HG03196 (cell line): ENCODE measurements around the gene SORBS2.

Experiments used
- ATAC-seq: cut with Tn5 transposase; IDR thresholded peaks from one replicate; pipeline ENCODE4 v1.9.1; 2021; ENCODE audit not compliant: unreplicated experiment

Gene SORBS2

DNA sequence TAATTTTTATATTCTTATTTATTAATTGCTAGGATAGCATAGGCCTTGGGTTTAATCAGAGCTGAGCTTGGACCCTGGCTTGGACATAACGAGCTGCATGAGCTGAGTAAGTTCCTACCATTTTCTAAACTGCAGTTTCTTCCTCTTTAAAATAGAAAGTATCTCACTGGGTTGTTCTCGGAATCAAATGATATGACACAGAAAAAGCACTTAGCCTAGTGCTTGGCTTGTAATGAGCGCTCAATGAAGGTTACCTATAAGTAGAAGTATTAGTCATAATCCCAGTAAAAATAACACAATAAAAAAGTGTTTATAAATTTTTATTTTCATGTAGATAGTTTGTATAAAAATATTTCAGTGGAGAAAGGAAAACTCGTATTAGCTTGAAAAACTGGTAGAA lies 163.4 kb downstream of the SORBS2 start:
- ATAC-seq = no peak

DNA sequence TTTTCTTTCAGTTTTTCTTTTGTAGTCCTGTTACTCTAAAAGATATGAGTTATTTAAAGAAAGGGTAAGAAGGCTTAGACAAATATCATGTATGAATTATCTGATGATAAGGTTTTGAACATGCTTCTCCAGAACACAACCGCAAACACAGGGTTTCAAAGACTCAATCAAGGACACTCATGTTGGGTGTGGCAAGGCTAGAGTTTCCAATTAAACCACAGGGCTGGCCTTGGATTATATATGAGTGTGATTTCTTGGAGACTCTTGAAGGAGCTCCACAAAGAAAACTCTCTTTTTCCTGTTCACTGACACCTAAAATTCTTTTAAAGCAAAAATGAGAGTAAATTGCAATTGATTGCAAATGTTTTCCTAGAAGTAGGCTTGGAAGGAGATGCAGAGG lies 166.6 kb downstream of the SORBS2 start:
- ATAC-seq = no peak

DNA sequence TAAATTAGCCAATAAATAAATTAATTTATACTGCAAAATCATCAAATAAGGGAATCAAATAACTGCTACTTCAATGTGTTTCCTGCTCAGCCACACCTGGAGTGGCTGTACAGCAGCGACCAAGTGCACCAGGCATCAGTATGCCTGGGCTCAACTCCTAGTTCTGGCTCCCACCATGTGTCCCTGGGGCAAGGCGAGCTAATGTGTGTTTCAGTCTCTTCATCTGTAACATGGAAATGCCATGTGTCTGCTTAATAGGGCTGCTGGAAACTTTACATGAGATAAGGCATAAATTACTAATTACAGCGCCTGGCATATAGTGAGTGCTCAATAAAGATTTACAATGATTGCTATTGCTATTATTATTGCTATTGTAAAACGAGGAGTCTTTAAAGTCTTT lies 167.6 kb downstream of the SORBS2 start:
- no peak for ATAC-seq

DNA sequence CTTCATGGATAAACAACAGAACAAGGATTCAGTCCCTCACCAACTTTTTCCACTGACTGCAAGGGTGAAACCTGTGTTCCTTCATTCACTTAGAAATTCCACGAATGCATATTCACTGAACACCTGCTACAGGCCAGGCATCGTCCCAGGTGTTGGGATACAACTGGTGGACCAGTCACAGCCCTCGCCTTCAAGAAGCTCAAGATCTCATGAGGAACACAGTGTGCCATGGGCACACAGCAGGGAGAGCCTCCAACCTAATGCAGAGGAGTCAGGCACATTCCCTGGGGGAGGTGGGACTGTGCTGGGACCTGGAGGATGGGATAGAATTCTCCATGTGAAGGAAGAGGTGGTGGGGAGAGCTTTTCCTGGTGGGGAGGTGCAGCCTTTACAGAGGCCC lies 169.1 kb downstream of the SORBS2 start:
- ATAC-seq = no peak

DNA sequence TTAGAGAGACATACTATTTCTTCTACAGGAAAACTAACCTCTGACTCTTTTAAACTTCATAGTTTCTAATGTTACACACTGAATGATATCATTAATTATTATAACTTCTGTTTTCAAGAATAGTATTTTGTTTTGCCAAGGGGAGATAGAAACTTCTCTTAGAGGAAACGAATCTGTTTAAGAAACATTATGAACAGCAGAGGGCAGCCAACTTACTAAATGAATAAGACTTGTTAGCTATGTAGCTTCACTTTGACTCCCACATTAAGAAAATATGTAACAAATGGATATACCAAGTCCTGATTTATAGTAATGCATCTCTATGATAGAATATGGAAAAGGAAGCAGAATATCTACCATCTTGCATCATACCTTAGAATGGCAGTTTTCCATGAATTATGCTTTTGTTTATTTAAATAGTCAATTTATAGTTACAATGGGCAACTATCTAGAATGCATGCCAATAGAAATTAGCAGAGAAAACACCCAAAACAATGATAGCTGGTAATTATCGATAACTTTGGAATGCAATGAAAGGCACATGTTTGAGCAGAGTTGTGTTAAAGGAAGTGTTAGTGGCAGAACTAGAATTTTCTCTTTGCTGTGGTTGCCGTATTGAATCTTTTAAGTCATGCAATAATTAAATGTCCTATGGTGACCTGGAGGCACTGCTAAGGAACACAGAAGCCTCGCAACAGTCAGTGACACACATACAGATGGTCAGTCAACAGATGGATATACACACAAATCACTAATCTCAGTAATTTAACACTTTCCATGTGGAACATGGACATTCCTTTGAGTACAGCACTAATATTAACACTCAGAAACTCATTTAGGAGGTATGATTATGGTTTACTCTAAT lies 171.0 kb downstream of the SORBS2 start:
- no peak for ATAC-seq

DNA sequence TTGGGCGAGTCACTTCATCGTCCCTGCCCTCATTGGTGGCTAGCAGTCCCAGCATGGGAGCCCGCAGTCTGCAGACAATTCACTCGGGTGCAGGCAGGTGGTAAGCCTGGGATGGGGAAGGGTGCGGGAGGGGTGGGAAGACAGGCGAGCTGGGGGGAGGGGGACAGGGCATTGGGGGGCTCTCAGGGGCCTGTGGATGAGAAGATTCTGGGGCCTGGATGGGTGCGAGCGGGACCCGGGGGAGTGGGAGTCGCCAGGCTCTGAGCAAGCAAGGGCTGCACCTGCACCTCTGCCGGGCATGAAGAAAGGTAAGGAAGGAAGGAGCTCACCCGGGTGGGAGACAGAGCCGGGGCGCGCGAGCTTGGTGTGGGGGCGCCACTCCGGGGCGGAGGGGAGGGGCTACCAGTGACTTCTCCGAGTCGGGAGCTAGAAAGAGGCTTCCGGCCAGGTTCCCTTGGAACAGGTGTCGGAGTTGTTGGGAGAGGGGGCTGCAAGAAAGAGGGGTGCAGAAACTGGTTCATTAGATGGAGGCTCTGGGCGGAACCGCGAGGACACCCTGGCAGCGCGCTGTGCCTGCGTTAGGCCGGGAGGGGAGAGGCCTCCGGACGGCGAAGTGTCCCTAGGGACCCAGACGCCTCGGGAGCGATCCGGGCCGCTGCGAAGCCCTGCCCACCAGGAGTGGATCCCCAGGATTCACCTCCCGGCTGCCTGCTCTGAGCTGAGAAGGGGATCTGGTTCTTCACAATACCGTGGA lies 173.3 kb downstream of the SORBS2 start:
- no peak for ATAC-seq

DNA sequence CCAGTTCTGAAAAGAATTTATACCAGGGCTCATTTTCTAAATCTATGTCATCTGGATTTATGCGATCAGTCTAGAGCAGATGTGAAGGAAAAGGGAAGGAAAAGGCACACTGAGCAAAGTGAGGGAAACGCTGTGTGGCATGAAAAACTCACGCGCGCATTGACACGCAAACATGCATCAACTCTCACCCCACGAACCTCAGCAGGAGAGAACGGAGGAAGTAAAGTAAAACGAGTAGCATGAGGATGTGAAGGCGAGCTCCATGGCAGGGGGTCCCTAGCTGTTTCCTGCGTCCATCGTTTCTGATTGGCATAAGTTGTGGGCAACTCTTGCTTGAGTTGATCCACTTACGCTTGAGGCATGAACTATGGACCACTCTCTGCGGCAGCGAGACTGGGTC lies 173.9 kb downstream of the SORBS2 start:
- no peak for ATAC-seq

DNA sequence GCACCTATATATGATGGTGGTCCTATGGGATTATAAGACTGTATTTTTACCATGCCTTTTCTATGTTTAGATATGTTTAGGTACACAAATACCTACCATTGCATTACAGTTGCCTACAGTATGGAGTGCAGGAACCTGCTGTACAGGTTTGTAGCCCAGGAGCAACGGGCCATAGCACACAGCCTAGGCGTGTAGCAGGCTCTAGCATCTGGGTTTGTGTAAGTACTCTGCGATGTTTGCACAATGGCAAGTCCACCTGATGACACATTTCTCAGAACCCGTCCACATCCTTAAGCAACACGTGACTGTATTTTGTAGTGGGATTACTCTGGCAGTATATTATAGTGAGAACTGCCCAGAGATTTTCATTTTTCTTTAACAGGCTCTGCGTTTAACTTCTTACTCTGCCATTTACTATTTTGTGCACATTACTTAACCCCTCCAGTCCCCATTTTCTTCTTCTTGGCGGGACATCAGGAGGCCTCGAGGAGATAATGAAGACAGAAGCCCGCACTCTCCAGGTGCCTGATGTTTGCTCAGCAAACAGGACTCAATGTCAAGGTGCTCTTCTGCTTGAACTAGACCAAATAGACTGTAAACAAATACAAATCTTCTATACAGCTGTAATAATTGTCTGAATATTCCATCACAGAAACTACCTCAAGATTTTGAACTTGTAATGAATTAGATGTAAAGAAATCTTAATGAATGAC lies 174.7 kb downstream of the SORBS2 start:
- ATAC-seq = no peak

DNA sequence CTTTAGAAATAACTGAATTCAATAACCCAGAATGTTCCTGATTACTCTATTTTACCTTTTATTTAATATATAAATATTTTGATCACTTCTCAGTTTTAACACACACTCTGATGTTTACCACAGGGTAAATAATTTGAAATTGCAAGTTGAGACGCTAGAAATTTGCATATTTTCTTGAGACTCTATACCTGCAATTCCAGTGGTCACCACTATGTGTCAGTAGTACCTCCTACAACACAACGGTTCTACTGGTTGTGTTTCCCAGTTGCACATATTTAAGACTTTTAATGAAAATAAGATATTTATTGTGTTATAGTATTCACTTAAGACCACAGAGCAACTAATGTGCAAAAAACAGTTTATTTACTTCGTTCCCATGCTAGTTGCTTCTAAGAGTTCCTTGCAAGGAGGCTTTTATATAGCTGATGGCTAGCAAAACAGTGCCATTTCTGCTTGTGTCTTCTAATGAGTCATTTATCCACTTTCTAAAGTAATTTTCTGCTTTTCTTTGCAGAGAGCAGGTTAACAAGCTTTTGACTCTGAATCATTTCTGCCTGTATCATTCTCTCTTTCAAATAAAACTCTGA lies 177.8 kb downstream of the SORBS2 start:
- ATAC-seq = no peak

DNA sequence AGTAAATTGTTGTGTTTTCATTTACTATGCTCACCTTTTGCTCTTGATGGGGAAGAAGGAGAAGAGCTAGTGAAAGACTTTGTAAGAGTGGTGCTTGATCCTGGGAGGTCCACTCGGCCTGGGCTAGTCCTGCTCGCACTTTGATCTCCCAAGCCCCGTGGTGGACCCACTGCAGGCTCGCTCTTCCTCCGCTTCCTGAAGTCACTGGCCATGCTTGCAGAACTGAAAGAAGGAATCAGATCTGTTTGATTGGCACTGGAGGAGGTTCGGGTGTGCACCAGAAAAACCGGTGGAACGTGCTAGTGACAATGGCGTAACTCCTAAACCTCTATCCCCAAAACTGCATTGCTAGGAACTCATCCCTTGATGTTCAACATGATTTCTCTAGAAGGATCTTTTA lies 185.2 kb downstream of the SORBS2 start:
- no peak for ATAC-seq

DNA sequence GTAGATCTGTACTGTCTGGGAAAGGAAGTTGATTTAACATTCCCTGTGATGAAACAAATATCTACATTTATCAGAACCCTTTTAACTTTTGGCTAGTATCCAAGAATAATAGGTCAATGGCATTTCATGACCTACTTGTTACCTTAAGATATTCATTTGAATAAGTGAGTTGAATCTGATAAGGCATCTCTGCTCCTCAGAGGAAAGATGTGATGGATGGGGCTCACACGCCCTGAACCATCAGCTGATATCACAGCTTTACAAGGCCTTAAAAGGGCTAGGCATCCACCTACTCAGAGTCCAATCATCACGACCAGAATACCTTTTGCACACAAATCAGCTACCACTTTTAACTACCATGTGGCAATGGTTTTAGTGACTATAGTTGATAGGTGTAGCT lies 186.5 kb downstream of the SORBS2 start:
- ATAC-seq = no peak

DNA sequence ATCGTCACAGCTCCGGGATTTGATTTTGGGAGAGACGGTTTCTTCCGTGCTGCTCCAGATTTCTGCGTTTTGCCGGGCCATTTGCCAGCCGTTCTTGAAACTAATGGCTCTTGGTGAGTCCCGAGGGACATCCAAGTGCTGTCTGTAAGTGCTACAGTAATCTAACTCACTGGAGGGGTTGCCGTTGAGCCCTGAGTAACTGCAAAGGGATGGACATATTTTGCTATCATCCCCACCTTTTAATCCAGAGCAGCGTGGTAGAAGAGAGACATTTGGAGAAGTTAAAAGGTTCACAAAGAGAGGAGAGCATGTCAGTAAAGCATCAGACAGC lies 187.8 kb downstream of the SORBS2 start:
- no peak for ATAC-seq

DNA sequence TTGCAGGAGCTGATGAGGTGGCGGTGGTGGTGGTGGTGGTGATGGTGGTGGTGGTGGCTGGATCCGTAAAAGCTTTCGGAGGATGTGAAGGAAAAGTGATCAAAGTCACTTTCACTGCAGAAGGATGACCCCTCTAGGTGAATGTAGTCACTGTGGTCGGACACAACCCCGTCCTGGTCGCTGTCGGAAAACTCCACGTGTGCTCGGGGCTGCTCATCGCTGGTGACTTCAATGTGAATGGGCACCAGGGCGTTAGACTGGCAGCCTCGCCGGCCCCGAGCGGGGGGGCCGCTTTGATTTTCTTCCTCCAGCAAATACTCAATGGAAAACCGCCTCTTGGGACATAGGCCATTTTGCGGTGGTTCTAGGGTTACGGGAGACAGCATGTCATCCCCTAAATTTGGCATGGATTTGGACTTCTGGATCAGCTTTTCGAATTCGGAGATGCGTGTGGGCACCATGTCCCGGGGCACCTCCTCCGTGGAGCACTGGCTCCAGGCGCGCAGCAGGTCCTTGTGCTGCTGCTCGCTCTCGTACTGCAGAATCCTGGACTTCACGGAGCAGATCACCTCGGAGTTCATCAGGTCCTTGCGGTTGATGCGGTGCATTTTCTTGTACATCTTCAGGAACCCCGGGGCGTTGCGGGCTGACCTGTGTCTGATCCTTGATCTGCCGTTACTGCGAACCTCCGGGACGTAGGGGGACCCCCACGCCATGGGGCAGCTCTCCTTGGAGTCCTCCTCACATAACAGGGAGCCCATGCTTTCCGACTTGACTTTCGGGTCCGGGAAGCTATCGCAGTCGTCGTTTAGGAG lies 188.3 kb downstream of the SORBS2 start:
- no peak for ATAC-seq

DNA sequence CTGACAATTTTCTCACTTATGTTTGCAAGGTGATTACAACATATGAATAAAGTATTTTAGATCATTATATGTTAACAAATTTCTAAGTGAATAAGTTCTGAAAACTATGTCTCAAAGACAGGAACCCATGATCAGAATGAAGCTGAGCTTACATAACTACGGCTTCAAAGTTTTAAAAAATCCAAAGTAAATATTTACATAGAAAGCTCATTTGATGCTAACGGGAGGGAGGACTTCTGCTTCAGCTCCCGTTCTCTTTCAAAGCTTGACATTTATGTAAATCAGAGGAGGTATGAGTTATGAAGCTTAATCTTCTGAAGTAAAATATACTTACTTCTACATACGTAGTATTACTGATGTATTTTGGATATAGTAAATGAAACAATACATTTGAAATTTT lies 203.8 kb downstream of the SORBS2 start:
- ATAC-seq = no peak

DNA sequence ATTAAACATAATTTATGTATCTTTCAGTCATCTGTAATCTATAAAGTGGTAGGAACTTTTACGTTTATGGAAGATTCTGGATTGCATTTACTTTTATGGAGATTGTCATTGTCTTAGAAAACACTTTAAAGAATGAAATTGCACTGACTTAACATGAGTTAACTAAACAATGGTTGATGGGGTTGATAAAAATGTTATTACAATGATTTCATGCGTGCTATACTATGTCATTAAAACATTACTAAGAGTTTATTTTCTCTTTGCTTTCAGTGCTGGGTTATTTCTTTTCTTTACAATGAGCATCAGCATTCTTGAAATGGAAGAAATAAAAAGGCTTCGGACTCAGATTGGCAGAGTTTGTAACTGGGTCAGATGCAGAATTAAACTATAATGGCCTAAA lies 209.6 kb downstream of the SORBS2 start:
- no peak for ATAC-seq

DNA sequence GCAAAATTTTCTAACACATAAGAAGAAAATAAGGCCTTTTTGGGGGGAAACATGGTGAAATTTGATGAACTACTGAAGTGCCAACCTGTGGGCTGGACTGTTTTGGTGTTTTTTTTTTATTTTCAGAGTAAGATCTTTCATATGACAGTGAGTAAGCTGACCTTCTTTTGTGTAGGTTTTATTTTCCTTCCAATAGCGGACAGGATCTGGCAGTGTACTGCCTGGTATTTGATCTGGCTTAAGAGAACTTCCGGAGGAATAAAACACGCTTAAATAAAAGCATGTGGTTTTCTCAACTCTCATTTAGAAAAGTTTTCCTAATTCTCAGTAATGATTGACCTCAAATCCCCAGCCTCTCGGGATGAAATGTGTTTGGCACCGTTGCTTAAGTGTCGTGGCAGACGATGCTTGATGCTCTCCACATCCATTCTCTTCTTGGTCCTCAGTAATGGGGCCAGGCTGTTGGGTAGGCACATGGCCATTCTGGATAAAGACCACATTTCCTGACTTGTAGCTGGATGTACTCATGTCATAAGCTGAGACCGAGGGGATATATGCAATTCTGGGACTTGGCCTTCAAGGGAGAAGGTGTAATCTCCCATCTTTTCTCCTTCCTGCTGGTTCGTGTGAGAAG lies 211.1 kb downstream of the SORBS2 start:
- ATAC-seq = no peak

DNA sequence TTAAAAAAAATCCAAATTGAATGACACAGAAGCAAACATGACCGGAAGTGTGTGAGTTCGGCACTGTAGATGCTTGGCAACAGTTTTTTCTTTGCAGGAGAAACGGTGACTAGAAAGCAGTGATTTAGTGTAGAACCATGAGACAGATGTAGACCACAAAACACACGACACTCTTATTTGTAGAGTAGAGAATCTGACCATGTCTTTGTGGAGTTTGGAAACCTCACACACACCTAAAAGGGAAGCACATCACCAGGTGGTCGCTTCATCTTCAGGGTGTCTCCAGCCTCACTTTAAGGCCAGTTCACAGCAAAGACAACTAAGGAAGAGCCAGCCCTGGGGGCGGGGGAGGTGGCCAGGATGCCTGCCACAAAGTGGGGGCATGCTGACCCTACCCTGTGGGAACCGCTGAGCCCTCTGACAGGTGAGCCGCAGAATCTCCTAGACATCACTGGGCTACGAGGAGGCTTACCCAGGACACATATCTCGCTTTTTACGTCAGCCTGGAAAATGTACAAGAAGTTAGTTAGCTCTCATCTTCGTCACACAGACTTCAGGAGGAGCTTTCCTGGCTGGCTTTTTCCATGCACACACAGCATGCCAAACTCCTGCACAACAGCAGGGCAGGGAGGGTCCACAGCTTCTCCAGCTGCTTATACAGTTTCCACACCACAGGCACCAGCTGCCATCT lies 212.3 kb downstream of the SORBS2 start:
- no peak for ATAC-seq

DNA sequence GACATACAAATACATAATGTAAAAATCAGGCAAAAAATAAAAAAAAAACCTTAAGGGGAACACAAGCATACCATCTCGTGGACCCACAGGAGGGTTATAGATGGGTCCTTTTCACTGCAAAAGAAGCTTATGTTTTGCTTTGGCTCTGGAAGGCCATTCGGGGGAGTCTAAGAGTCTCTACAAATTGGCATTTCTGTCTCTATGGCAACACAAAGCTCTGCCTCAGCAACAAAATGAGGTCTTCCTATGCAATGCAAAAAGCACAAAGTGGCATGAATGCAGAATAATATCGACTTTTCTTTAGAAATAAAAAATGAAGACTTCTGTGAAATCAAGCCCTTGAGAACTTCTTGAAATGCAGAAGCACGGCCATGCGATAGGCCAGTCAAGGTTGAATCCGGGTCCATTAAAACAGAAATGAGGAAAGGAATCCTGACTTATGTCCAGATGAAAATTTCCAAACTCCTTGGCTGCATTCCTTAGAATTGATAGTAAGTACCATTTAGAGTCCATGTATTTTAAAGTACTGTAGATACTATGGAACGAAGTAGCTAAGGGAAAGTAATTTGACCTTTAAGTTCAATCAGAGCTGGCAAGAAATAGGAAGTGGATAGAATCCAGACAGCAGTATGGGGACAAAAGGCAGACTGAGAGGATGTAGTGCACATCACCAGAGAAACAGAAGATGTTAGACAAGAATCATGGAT lies 213.0 kb downstream of the SORBS2 start:
- ATAC-seq = no peak

DNA sequence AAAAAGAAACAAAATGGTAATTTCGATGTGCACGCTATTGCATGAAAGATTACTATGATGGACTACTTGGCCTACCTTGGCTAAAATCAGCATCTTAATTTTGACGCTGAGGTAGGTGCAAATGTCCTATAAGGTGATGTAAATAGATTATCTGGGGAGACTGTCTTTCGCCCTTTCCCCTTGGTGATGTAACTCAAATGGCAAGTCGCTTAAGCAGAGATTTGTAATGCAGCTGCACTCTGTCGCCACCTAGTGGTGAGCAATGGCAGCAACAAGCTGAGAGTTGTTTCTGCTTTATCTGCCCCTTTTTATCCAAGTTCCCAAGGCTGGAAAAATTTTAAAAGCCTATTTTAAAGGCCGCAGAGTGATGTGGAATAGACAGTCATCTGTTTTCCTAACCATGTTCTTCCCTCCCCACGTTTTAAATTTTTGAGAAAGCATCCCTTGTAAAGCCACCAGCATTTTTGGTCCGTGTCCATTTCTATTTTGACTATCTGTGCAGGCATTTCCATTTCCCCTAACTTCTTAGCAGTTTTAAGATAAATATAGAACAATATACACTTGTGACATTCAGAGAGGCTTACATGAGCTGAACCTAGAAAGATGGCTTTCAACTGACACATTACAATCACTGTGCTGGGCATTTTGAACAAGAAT lies 214.3 kb downstream of the SORBS2 start:
- no peak for ATAC-seq
